TTC549 (cell line): ENCODE data around the gene LCN6.

Experiments used
- FAIRE-seq: peaks from 2 replicates; lab custom pipeline; 2012; peaks lifted over from hg19 to GRCh38; lab: Jason Lieb, UNC

LCN6 gene

DNA sequence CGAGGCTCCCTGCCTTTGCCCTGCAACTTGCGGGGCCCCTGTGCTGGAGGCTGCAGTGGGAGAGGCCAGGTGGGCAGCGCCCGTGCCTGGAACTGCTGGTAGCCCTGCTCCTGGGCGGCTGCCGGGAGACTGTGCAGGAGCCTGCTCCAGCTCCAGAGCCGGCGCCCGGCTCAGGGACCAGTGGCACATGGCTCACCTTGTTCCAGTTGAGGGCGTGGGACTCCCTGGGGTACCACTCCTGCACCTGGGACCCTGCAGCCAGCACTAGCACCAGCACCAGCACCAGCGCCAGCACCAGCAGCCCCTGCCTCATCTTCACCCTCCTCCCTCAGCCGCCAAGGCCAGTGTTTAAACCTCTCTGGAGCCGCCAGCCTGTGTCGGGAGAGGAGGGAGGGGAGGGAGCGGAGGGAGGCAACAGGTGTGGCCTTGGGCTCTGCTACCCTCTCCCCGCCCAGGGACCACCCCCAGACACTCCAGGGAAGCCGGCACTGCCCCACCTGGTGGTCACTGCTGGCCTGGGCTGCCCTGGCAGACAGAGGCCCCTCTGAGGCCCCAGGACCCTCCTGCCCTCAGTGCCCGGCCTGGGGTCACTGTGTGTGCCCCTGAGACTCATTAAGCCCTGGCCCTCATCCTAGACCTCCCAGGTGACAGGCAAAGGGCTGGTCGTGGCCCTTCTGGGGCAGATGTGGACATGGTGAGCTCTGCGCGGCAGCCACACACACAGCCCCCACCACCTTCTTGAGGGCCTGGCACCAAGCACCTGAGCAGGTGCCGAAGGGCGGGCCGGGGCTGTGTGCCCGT is 5.5 kb downstream of the LCN6 start, which contains the start of gene LCN10:
LCN10 (minus strand) TSS at position 350 of the 801 bp plus-strand sequence; CDS start at position 313, 37 bp downstream.
- no peak for FAIRE-seq

DNA sequence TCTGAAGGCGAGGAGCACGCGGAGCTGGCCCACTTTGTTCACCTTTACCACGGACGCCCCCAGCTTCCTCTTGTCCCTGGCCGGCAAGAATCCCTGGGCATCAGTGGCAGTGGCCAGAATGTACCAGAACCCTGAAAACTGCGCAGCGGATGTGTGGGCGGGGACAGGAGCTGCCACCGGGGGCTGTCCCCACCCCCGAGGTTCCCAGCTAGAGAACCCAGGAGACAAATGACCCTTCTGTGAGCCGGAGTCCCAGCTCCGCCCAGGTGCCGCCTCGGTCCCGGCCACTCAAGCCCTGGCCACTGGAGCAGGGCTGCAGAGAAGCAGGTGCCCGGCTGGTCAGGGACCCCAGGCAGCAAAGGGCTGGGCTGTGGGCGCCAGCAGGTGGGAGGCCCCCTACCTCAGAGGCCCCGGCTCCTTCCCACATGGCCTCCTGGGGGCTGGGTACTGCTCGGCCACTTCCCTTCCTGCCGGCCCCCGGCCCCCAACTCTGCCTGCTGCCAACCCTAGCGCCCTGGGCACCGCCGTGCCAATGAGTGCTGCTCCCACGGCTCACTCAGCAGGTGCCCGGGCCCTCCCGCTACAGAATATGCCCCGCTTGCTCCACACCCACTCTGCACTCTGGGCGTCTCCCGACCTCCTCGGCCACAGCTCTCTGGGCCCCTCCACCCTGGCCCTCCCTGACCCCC is 6.3 kb downstream of the LCN6 start:
- FAIRE-seq, result no peak

DNA sequence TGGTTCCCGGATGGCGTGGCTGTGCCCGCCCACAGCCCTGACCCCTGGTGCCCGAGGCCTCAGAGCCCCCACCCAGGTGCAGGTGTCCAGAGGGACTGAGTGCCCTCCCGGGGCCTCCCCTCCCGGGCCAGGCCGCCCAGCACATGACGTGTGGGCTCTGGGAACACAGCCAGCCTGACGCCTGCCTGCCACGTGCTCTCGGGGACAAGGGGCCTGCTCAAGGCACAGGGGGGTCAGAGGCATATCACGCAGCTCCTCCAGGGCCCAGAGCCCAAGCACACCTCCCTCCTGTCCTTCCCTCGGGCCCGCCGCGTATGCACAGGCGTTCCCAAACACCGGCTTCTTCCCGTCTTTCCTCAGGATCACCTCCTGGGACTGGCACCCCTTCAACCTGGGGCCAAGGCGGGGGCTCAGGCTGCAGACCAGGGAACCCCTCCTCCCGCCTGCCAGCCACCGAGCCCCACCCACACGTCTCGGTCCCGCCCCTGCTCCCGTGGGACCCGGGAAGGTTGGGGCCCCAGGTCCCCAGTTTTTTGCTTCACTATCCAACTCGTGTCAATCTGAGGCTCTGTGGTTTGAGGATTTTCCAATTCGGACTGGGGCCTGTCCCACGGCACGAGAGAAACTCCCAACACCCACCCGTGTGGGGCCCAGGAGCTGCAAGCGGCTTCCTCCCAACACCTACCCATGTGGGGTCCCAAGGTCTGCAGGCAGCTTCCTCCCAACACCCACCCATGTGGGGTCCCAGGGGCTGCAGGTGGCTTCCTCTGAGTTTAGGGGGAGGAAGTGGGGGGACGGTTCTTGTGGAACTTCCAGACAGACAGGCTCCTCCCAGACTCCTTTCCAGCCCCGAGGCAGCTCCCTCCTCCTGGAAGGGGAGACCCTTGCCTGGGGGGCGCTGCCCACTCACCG is 7.1 kb downstream of the LCN6 start:
- FAIRE-seq, result no peak

GRCh38 chr9:136740491-136740890 is 7.8 kb downstream of the LCN6 start:
- FAIRE-seq, result no peak

DNA sequence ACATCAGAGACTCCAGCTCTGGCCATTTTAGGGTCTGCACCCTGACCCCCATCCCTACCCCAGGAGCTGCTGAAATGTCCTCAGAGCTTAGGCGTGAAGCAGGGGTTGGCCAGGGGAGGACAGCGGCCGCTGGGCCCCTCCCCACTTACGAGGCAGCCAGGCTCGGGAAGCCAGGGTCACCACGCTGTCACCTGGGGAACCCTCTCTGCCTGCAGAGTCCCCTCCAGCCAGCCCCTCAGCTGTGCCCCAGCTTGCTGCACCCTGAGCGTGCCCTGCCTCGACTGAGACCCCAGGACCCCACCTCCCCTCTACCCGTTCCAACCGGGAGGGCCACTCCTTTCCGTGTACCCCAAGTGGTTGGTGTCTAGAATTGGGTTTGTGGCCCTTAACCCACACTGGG is 8.3 kb downstream of the LCN6 start:
- FAIRE-seq, result no peak

DNA sequence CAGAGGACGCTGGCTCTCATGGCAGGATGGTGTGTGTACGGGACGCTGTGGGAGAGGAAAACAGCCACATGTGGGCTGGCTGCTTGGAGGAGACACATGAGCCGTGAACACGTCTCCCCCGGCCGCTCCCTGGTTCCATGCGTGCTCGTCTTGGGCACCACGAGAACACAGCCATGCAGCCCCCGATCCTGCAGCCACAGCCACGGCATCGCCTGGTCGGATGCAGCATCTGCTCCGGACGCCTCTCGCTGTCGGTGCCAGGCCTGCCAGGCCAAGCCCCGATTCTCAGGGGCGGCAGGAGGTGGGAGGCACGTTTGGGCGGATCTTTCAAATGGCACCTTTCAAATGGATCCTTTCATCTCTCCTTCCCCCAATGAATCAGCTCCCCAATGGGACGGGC is 8.8 kb downstream of the LCN6 start:
- no peak for FAIRE-seq

DNA sequence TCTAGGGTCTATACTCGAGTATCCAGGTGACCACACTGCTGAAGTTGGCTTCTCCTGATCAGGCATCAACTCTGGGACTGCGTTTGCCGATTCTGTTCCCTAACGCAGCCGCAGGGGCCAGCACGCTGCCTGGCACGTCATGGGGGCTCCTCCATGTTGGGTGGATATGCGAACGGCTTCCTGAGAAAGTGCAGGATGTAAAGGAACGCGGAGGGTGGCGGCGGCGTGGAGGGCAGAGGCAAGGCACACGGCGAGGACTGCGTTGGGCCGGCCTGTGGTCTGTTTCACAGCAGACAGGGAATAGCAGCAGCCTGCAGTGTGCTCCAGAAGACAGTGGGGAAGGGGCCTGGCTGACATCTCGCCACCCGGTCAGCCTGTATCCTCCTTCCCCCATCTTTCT is 9.4 kb downstream of the LCN6 start:
- no peak for FAIRE-seq

DNA sequence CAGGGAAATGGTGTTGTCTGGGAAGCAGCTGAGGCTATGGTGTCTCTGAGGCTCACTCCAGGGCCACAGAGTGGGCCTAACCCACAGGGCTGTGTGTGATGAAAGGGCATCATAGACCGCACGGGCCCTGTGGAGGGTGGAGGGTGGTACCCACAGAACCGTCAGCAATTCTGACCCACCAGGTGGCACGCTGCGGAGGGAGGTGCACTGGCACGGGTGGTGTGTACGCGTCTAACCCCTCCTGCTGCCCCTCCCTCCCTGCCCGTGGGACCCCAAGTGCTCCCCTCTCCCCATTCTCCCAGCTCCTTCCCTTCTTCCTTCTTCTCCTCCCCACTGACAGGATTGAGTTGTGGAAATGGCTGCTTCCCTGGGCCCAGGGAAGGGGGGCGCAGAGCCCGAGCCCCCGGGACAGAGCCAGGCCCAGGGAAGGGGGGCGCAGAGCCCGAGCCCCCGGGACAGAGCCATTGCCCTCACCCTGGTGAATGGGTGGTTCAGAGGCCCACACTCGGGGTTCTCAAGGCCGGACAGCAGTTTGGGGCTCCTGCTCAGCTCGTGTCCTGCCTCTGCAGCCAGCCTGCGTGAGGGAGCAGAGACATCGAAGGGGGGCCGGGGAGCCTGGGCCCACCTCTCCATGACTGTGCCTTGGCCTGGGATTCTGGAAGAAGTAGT is 12.4 kb downstream of the LCN6 start:
- FAIRE-seq, result no peak

DNA sequence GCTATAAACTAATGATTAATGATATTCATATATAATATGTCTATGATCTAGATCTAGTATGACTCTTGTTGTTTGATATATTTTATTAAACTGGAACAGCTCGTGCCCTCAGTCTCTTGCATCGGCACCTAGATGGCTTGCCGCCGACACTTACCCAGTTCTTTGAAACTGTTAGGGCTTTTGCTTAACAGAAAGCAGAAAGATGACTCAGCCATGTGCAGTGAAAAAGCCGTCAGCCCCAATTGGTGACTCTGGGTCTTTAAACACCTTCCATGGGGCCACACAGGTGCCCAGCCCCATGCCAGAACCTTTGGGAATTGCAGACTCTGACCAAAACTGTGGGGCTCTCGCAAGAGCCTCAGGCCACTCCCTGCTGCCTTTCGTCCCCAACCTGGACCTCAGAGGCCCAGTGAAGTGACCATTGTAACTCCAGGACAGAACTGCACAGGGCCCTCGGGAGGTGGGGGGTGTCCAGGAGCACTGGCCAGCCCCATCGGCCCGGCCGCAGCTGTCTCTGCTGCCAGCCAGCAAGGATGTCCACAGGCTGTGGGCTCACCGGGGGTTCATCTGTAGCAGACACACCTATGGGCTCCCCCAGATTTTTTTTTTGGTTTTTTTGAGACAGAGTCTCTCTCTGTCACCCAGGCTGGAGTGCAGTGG is 13.4 kb downstream of the LCN6 start:
- FAIRE-seq, result no peak

- FAIRE-seq, result no peak
Observed at GRCh38 chr9:136733611-136734010, 14.7 kb downstream of the LCN6 start.

GRCh38 chr9:136732444-136733178 is 15.7 kb downstream of the LCN6 start:
- FAIRE-seq, result no peak

GRCh38 chr9:136729926-136730325 is 18.4 kb downstream of the LCN6 start:
- FAIRE-seq, result no peak

DNA sequence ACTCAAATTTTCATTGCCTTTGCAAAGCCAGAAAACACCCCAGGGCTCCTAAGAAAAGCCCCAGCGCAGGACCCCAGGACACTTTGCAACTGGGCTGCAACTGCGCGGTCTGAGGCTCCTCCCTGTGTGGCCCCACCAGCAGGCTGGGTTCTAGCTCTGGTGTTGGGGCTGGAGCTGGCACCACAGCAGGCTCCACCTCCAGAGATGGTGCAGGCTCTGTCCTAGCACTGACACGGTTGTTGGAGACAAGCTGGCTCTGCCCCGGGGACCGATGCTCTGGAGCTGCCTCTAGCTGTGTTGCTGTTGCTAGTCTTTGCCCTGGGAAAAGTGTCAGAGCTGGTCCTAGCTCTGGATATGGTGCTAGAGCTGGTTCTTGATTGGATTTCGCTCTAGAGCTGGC is 19.2 kb downstream of the LCN6 start:
- no peak for FAIRE-seq

GRCh38 chr9:136728548-136729123 is 19.7 kb downstream of the LCN6 start:
- FAIRE-seq, result no peak

DNA sequence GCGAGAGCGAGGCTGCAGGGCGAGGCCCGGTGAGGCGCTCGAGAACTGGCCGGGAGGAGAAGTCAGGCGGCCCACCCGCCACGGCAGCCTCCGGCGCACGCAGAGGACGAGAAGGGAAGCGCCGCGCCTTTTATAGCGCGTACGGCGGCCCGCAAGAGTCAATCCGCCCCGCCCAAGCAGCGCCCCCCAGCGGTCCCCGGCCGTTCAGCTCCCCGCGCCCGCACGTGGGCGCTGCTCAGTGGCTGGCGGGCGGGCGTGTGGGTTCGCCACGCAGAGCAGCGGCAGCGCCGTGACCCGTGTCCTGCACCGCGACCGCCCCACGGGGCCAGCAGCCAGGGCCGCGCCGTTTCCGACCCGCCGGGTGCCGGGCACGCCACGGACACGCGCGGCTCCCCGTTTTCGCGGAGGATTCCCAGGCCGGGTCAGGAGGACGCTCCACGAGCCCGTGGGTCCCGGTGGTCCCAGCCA is 20.2 kb downstream of the LCN6 start:
- no peak for FAIRE-seq

DNA sequence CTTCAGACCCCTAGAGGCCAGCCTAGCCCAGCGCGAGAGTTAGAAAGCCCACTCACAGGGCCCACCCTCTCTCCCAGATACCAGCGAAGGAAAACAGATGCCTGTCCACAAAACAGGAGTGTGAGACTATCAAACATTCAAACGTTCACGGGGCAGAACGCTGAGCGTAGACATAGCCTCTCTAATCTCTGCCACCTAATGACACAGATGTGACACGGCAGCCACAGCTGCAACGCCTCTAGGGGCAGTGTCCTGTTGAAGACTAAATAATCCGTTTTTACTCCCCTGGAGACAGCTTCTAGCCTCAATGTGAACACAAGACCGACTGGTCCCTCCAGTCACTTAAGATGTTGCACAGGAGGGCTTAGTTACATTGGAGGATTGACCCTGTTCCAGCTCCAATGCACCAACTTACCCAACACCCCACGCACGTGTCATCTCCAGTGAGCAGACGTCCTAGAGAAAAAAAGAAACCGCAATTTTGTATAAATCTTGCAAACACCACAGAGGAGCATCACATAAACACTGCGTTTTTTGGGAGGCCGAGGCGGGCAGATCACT is 21.6 kb downstream of the LCN6 start:
- no peak for FAIRE-seq

GRCh38 chr9:136726118-136726517 is 22.2 kb downstream of the LCN6 start:
- no peak for FAIRE-seq

GRCh38 chr9:136725612-136726011 is 22.7 kb downstream of the LCN6 start:
- FAIRE-seq, result no peak

- FAIRE-seq, result no peak
Observed at GRCh38 chr9:136724772-136725171, 23.6 kb downstream of the LCN6 start.

DNA sequence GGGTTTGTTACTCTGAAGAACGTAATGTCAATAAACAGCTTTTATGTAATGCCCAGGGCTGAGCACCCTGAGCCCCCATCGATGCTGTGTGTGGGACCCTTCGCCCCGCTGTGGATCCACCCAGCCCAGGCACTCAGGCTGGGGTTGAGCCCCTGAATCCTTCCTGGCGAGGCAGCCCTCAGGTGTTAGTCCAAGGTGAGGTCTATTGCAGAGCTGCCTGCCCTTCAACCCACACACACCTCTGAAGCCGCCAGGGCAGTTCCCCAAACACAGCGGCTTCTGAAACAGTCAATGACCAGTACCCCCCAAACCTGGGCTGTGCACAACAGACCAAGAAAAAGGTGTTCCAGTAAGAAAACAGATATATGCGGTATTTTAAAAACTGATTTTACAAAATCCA is 24.3 kb downstream of the LCN6 start:
- no peak for FAIRE-seq
